Activated CD4-positive, alpha-beta memory T cell treated with anti-CD3 and anti-CD28 coated beads for 36 hours (primary cell): ENCODE data around the gene LCN6. TPM values are rescaled to one million over a fixed set of nuclear protein-coding genes. Genes with fewer than 3 reads are reported as not detected.

ENCODE experiments used
- CTCF ChIA-PET: fragments of 350-600 bp; sonication (Branson Sonifier 250); formaldehyde crosslinking; loops from one replicate; lab custom pipeline; 2021; ENCODE audit warnings: antibody characterized with exemption, inconsistent platforms; lab: Charles Lee
- POLR2A ChIA-PET: fragments of 350-600 bp; sonication (Branson Sonifier 250); formaldehyde crosslinking; loops from one replicate; lab custom pipeline; 2021; ENCODE audit warnings: antibody characterized with exemption; lab: Charles Lee
- DNase-seq: peaks from one replicate; pipeline ENCODE4 v3.0.0-alpha.2; 2020
- H3K27ac Mint-ChIP-seq: one replicate; pipeline ENCODE4 v1.8.0; 2021; ENCODE audit warnings: mixed read lengths
- H3K27me3 Mint-ChIP-seq: one replicate; pipeline ENCODE4 v1.8.0; 2021; ENCODE audit warnings: mixed read lengths
- H3K36me3 Mint-ChIP-seq: one replicate; pipeline ENCODE4 v1.8.0; 2021; ENCODE audit warnings: mixed read lengths
- H3K4me1 Mint-ChIP-seq: one replicate; pipeline ENCODE4 v1.8.0; 2021; ENCODE audit warnings: low read depth, mixed read lengths
- H3K4me3 Mint-ChIP-seq: one replicate; pipeline ENCODE4 v1.8.0; 2021; ENCODE audit warnings: mild to moderate bottlenecking, mixed read lengths
- H3K9me3 Mint-ChIP-seq: one replicate; pipeline ENCODE4 v1.8.0; 2021; ENCODE audit warnings: mixed read lengths
- intact Hi-C: fragments of 100-400 bp; cut with micrococcal nuclease; formaldehyde crosslinking; loops from one replicate; pipeline ENCODE4 v1.15.1; 2023
- total RNA-seq, 2 experiments: library from RNA; stranded (reverse); gene quantifications; one replicate each; pipeline ENCODE4 v1.2.3, GENCODE V29; 2021

LCN6 gene
- total RNA-seq, 2 experiments from 2014 or later = not detected

- H3K36me3 Mint-ChIP-seq = no peaks in the 10 kb centered on the region
- POLR2A ChIA-PET = no interaction called here
- no peaks in the 10 kb centered on the region for H3K27me3 Mint-ChIP-seq
- no peak overlapping the region for H3K4me3 Mint-ChIP-seq
- no peak overlapping the region for H3K27ac Mint-ChIP-seq
- peaks cover 12% of the 10 kb centered on the region for H3K4me1 Mint-ChIP-seq
- no peaks in the 10 kb centered on the region for H3K9me3 Mint-ChIP-seq
- DNase-seq = no peak
- intact Hi-C loops = no loop called here
- CTCF ChIA-PET = interaction anchor here (0.9 kb wide), 1 partner anchor 12 kb away, joined by 5 read pairs; no protein-coding TSS in a partner anchor
Measured at GRCh38 chr9:136739509-136739908, 8.8 kb downstream of the LCN6 start.

- no peak overlapping the region for H3K27ac Mint-ChIP-seq
- ChIA-PET CTCF (no interaction called here), POLR2A (no interaction called here)
- H3K4me1 Mint-ChIP-seq = peaks cover 12% of the 10 kb centered on the region
- H3K27me3 Mint-ChIP-seq = no peaks in the 10 kb centered on the region
- no peaks in the 10 kb centered on the region for H3K9me3 Mint-ChIP-seq
- intact Hi-C loops = no loop called here
- no peaks in the 10 kb centered on the region for H3K36me3 Mint-ChIP-seq
- DNase-seq = no peak
- H3K4me3 Mint-ChIP-seq = no peak overlapping the region
Measured at GRCh38 chr9:136738960-136739359, 9.4 kb downstream of the LCN6 start.

DNA sequence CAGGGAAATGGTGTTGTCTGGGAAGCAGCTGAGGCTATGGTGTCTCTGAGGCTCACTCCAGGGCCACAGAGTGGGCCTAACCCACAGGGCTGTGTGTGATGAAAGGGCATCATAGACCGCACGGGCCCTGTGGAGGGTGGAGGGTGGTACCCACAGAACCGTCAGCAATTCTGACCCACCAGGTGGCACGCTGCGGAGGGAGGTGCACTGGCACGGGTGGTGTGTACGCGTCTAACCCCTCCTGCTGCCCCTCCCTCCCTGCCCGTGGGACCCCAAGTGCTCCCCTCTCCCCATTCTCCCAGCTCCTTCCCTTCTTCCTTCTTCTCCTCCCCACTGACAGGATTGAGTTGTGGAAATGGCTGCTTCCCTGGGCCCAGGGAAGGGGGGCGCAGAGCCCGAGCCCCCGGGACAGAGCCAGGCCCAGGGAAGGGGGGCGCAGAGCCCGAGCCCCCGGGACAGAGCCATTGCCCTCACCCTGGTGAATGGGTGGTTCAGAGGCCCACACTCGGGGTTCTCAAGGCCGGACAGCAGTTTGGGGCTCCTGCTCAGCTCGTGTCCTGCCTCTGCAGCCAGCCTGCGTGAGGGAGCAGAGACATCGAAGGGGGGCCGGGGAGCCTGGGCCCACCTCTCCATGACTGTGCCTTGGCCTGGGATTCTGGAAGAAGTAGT, 12.4 kb downstream of the LCN6 start:
- CTCF ChIA-PET = no interaction called here
- no peaks in the 10 kb centered on the region for H3K27me3 Mint-ChIP-seq
- peaks cover 12% of the 10 kb centered on the region for H3K4me1 Mint-ChIP-seq
- H3K4me3 Mint-ChIP-seq = no peak overlapping the region
- POLR2A ChIA-PET = no interaction called here
- no peaks in the 10 kb centered on the region for H3K36me3 Mint-ChIP-seq
- H3K9me3 Mint-ChIP-seq = no peaks in the 10 kb centered on the region
- no peak overlapping the region for H3K27ac Mint-ChIP-seq
- intact Hi-C loops = no loop called here
- DNase-seq = no peak

DNA sequence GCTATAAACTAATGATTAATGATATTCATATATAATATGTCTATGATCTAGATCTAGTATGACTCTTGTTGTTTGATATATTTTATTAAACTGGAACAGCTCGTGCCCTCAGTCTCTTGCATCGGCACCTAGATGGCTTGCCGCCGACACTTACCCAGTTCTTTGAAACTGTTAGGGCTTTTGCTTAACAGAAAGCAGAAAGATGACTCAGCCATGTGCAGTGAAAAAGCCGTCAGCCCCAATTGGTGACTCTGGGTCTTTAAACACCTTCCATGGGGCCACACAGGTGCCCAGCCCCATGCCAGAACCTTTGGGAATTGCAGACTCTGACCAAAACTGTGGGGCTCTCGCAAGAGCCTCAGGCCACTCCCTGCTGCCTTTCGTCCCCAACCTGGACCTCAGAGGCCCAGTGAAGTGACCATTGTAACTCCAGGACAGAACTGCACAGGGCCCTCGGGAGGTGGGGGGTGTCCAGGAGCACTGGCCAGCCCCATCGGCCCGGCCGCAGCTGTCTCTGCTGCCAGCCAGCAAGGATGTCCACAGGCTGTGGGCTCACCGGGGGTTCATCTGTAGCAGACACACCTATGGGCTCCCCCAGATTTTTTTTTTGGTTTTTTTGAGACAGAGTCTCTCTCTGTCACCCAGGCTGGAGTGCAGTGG, 13.4 kb downstream of the LCN6 start:
- Mint-ChIP-seq H3K4me1 (peaks cover 9% of the 10 kb centered on the region), H3K4me3 (no peak overlapping the region), H3K36me3 (no peaks in the 10 kb centered on the region), H3K27ac (no peak overlapping the region), H3K27me3 (no peaks in the 10 kb centered on the region), H3K9me3 (no peaks in the 10 kb centered on the region)
- peak; percentile 51 for DNase-seq
- intact Hi-C loops = no loop called here
- CTCF ChIA-PET = no interaction called here
- POLR2A ChIA-PET = no interaction called here

- Mint-ChIP-seq H3K4me3 (no peak overlapping the region), H3K27me3 (no peaks in the 10 kb centered on the region), H3K36me3 (no peaks in the 10 kb centered on the region), H3K9me3 (no peaks in the 10 kb centered on the region), H3K4me1 (peaks cover 13% of the 10 kb centered on the region), H3K27ac (no peak overlapping the region)
- no peak for DNase-seq
- ChIA-PET CTCF (interaction anchor here (0.9 kb wide), 1 partner anchor 62 kb away, joined by 3 read pairs; no protein-coding TSS in a partner anchor), POLR2A (no interaction called here)
- intact Hi-C loops = no loop called here
Measured at GRCh38 chr9:136733611-136734010, 14.7 kb downstream of the LCN6 start.

- peak overlapping the region; percentile 18 for H3K27ac Mint-ChIP-seq
- H3K27me3 Mint-ChIP-seq = no peaks in the 10 kb centered on the region
- peaks cover 13% of the 10 kb centered on the region for H3K4me1 Mint-ChIP-seq
- no peaks in the 10 kb centered on the region for H3K9me3 Mint-ChIP-seq
- no peak overlapping the region for H3K4me3 Mint-ChIP-seq
- CTCF ChIA-PET = interaction anchor here (0.9 to 1.5 kb wide), 2 partner anchors 40 to 61 kb away, joined by 3 read pairs; no protein-coding TSS in a partner anchor
- DNase-seq = peak; percentile 41
- H3K36me3 Mint-ChIP-seq = no peaks in the 10 kb centered on the region
- intact Hi-C loops = no loop called here
- POLR2A ChIA-PET = interaction anchor here (0.6 kb wide), 1 partner anchor 300 kb away, joined by 3 read pairs; no protein-coding TSS in a partner anchor
Measured at GRCh38 chr9:136732444-136733178, 15.7 kb downstream of the LCN6 start.

DNA sequence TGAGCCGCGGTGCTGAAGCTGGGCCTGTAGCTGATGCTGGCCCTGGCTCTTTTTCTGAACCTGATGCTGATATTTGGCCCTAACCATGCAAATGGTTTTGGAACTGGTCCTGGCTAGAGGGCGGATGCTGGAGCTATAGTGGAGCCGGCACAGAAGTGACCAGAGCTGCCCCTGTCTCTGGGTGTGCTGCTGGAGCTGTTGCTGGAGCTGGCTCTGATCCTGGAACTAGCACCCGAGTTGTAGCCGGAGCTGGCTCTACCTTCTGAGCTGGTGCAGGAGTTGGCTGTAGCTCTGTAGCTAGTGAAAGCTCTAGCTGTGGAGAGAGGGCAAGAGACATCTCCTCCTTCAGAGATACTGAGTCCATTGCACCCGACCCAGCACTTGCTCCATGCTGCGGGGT, 18.4 kb downstream of the LCN6 start:
- Mint-ChIP-seq H3K36me3 (peaks cover 20% of the 10 kb centered on the region), H3K4me3 (peak overlapping the region; percentile 63), H3K9me3 (no peaks in the 10 kb centered on the region), H3K27ac (no peak overlapping the region), H3K4me1 (peaks cover 30% of the 10 kb centered on the region), H3K27me3 (no peaks in the 10 kb centered on the region)
- ChIA-PET POLR2A (interaction anchor here (0.9 to 2.6 kb wide), 2 partner anchors 9 to 12 kb away, joined by 5 to 10 read pairs; no protein-coding TSS in a partner anchor), CTCF (interaction anchor here (0.9 to 3.7 kb wide), 7 partner anchors 16 to 300 kb away, joined by 3 to 14 read pairs (median 4); no protein-coding TSS in a partner anchor)
- no peak for DNase-seq
- intact Hi-C loops = loop anchor here (2.0 kb wide), 1 partner anchor 29 kb away; no protein-coding TSS in a partner anchor

- DNase-seq = peak; percentile 30
- Mint-ChIP-seq H3K27ac (no peak overlapping the region), H3K27me3 (no peaks in the 10 kb centered on the region), H3K4me3 (peak overlapping the region; percentile 63), H3K4me1 (peaks cover 33% of the 10 kb centered on the region), H3K36me3 (peaks cover 26% of the 10 kb centered on the region), H3K9me3 (no peaks in the 10 kb centered on the region)
- intact Hi-C loops = loop anchor here (2.0 kb wide), 1 partner anchor 28 kb away; no protein-coding TSS in a partner anchor
- POLR2A ChIA-PET = interaction anchor here (1.0 to 2.6 kb wide), 6 partner anchors 12 to 180 kb away, joined by 3 to 10 read pairs (median 5); partner anchors contain the start of gene RABL6
- CTCF ChIA-PET = interaction anchor here (0.7 to 3.7 kb wide), 12 partner anchors 13 to 326 kb away, joined by 3 to 14 read pairs (median 4); partner anchors contain the start of gene LCN8
Measured at GRCh38 chr9:136729144-136729543, 19.2 kb downstream of the LCN6 start.

DNA sequence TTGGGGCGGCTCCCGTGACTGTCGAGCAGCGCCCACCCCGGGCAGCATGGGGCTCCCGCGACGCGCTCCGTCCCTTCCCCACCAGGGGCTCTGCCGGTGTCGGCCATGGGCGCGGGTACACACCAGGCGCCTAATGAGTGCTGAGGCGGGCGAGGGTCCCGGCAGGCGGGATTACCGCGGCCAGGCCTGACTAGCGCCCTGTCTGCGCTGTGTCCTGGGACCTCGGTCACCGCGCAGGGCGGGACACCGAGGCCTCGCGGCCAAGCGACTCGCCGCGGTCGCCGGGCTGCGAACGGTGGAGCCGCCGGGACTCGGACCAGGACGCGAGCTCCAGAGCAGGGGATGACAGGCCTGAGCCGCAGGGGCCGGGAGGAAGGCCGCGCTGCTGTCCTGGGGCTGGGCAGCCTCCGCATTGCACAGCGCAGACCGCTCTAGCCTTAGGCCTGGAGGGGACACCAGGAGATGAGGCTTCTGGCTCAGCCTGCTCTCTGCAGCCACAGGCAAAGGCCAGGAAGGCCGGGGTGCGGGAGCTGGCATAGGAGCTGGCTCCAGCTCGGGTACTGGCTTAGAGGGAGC, 19.7 kb downstream of the LCN6 start:
- Mint-ChIP-seq H3K4me3 (peak overlapping the region; percentile 63), H3K36me3 (peaks cover 30% of the 10 kb centered on the region), H3K27me3 (no peaks in the 10 kb centered on the region), H3K27ac (no peak overlapping the region), H3K4me1 (peaks cover 37% of the 10 kb centered on the region), H3K9me3 (no peaks in the 10 kb centered on the region)
- no peak for DNase-seq
- CTCF ChIA-PET = interaction anchor here (0.7 to 3.7 kb wide), 12 partner anchors 13 to 342 kb away, joined by 3 to 14 read pairs (median 4); partner anchors contain the start of genes LCN8 and SAPCD2
- POLR2A ChIA-PET = interaction anchor here (0.6 to 2.6 kb wide), 14 partner anchors 10 to 264 kb away, joined by 3 to 25 read pairs (median 4); partner anchors contain the start of genes PAXX, RABL6 and TRAF2
- intact Hi-C loops = loop anchor here (2.0 kb wide), 1 partner anchor 28 kb away; no protein-coding TSS in a partner anchor

DNA sequence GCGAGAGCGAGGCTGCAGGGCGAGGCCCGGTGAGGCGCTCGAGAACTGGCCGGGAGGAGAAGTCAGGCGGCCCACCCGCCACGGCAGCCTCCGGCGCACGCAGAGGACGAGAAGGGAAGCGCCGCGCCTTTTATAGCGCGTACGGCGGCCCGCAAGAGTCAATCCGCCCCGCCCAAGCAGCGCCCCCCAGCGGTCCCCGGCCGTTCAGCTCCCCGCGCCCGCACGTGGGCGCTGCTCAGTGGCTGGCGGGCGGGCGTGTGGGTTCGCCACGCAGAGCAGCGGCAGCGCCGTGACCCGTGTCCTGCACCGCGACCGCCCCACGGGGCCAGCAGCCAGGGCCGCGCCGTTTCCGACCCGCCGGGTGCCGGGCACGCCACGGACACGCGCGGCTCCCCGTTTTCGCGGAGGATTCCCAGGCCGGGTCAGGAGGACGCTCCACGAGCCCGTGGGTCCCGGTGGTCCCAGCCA, 20.2 kb downstream of the LCN6 start:
- Mint-ChIP-seq H3K4me1 (peaks cover 38% of the 10 kb centered on the region), H3K36me3 (peaks cover 34% of the 10 kb centered on the region), H3K27ac (no peak overlapping the region), H3K27me3 (no peaks in the 10 kb centered on the region), H3K9me3 (no peaks in the 10 kb centered on the region), H3K4me3 (peak overlapping the region; percentile 99)
- POLR2A ChIA-PET = interaction anchor here (0.6 to 2.6 kb wide), 14 partner anchors 9 to 264 kb away, joined by 3 to 25 read pairs (median 4); partner anchors contain the start of genes PAXX, RABL6 and TRAF2
- intact Hi-C loops = loop anchor here (2.0 kb wide), 1 partner anchor 27 kb away; no protein-coding TSS in a partner anchor
- CTCF ChIA-PET = interaction anchor here (0.5 to 3.7 kb wide), 12 partner anchors 12 to 342 kb away, joined by 3 to 14 read pairs (median 6); partner anchors contain the start of genes LCN8 and SAPCD2
- peak; percentile 93 for DNase-seq
